ENCODE measurements around the gene SAMD14.

- no peak for TF ChIP-seq POLR2A (IDR thresholded peaks at IDR 0.05; ENCODE audit: low read depth, low read length)
- no peak for TF ChIP-seq CTCF (IDR thresholded peaks at IDR 0.05 in 2 of 3, conservative IDR thresholded peaks at IDR 0.05 in 1 of 3; ENCODE audit: control insufficient read depth in 2 of 3, extremely low read depth in 1 of 3, insufficient read depth in 1 of 3, low read depth in 3 of 3, low read length in 3 of 3)
- TF ChIP-seq SIN3A (IDR thresholded peaks at IDR 0.05; ENCODE audit: low read depth, low read length), result no peak
- no peak for TF ChIP-seq IKZF2 (IDR thresholded peaks at IDR 0.05)
Measured at GRCh38 chr17:50090971-50091917, 38.7 kb downstream of the SAMD14 start.

All from GM12878 (cell line).